ENCODE measurements around the gene S100A8. TPM values are rescaled to one million over a fixed set of nuclear protein-coding genes. Genes with fewer than 3 reads are reported as not detected.

The S100A8 gene
- total RNA-seq, 1 donor from 2014 or later: 266 TPM

DNA sequence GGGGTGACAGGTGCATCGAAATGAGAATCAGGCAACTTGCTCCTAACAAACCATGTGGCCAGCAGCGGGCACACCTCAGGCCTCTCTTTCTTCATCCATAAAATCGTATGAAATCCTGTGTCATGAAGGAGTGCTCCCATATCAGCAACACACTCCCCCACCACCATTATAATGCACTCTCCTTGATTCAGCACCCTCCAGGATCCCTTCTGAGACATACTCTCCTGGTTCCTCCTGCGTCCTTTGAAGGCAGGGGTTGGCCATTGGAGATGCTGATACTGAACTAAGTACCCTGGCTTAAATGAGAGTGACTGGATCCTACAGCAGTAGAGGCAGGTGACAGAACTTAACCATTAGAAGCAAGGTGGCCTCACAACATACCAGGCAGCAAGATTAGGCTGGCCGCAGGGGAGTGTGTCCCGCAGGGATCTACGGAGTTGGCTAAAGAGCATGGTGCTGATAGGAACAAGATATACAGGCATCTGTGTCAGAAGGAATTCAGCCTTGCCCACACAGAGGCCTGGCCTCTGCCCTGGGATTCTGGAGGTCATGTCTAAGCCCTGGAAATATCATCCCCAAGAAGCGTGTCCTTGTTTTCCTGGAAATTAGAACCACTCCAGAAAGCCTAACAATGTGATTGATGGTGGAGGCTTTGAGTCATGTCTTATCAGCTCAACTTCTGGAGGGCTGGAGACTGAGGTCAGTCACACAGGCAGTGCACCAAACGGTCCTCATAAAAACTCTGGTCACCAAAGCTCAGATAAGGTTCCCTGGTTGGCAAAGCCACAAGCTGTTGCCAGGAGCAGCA is 42.2 kb upstream of the S100A8 start:
- H3K9me3 ChIP-seq: no peaks in the 10 kb centered on the region
- DNase-seq (no peak), ATAC-seq (no peak)
- peaks cover 12% of the 10 kb centered on the region for H3K27me3 ChIP-seq
- TF ChIP-seq, protein P1, sequence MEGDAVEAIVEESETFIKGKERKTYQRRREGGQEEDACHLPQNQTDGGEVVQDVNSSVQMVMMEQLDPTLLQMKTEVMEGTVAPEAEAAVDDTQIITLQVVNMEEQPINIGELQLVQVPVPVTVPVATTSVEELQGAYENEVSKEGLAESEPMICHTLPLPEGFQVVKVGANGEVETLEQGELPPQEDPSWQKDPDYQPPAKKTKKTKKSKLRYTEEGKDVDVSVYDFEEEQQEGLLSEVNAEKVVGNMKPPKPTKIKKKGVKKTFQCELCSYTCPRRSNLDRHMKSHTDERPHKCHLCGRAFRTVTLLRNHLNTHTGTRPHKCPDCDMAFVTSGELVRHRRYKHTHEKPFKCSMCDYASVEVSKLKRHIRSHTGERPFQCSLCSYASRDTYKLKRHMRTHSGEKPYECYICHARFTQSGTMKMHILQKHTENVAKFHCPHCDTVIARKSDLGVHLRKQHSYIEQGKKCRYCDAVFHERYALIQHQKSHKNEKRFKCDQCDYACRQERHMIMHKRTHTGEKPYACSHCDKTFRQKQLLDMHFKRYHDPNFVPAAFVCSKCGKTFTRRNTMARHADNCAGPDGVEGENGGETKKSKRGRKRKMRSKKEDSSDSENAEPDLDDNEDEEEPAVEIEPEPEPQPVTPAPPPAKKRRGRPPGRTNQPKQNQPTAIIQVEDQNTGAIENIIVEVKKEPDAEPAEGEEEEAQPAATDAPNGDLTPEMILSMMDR (IDR thresholded peaks at IDR 0.05): no peak
- H3K36me3 ChIP-seq: no peaks in the 10 kb centered on the region
- H3K4me1 ChIP-seq: no peaks in the 10 kb centered on the region
- intact Hi-C loops (cut with DNase I): no loop called here
- no peak overlapping the region for H3K27ac ChIP-seq
- no peak overlapping the region for H3K4me3 ChIP-seq

DNA sequence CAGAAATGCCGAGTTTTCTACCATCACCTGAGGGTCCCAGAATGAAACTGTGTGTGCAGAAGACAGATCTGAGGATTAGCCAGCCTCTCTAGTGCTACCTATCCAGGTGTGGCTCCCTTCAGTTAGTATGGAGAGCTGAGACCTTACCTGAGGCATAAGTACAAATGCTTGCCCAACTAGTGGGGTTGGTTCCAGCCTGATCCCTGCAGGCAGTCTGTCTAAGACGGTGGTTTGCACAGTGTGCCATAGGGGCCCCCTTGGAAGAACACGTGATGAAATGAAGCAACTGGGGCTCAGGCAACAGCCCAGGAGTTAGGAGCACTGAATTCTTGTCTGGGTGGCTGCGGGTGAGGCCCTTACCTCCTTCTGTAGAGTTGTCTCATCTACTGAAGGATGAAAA is 41.1 kb upstream of the S100A8 start:
- Histone ChIP-seq H3K4me1 (no peaks in the 10 kb centered on the region), H3K9me3 (no peaks in the 10 kb centered on the region), H3K36me3 (no peaks in the 10 kb centered on the region), H3K4me3 (no peak overlapping the region), H3K27me3 (peaks cover 16% of the 10 kb centered on the region), H3K27ac (no peak overlapping the region)
- TF ChIP-seq, protein P1 (IDR thresholded peaks at IDR 0.05): no peak
- no peak for DNase-seq
- no peak for ATAC-seq
- intact Hi-C loops (cut with DNase I): no loop called here

DNA sequence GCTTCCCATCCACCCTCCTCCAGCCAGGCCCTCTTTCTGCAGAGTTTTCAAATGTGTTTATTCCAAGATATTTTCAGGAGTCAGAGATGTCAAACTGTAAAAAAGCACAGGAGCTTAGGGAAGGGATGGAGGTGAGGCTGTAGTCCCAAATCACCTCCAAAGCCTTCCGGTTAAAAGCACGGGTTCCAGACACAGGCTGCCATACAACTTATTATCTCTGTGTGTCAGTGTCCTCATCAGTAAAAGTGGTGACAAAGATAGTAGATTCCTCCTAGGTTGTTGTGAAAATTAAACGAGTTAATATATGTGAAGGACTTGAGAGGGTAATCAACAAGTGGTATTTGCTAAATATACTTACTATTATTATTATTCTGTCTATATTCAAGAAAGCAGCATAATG is 40.6 kb upstream of the S100A8 start:
- no peak for ATAC-seq
- DNase-seq: no peak
- H3K4me1 ChIP-seq: no peaks in the 10 kb centered on the region
- no peaks in the 10 kb centered on the region for H3K36me3 ChIP-seq
- H3K9me3 ChIP-seq: no peaks in the 10 kb centered on the region
- H3K27ac ChIP-seq: no peak overlapping the region
- intact Hi-C loops (cut with DNase I): no loop called here
- H3K4me3 ChIP-seq: no peak overlapping the region
- peaks cover 16% of the 10 kb centered on the region for H3K27me3 ChIP-seq
- TF ChIP-seq, protein P1 (IDR thresholded peaks at IDR 0.05): no peak

DNA sequence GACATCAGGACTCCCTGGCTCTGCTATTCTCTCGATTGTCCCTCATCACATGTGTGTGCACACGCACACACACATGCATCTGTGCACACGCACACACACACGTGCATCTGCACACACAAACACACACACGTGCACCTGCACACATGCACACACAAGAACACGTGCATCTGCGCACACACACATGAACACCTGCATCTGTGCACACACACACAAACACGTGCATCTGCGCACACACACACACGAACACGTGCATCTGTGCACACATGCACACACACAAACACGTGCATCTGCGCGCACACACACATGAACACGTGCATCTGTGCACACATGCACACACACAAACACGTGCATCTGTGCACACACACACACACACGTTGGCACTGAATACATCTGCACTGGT is 40.1 kb upstream of the S100A8 start:
- intact Hi-C loops (cut with DNase I): no loop called here
- no peak for ATAC-seq
- Histone ChIP-seq H3K4me3 (no peak overlapping the region), H3K9me3 (no peaks in the 10 kb centered on the region), H3K27me3 (peaks cover 16% of the 10 kb centered on the region), H3K36me3 (no peaks in the 10 kb centered on the region), H3K27ac (no peak overlapping the region), H3K4me1 (no peaks in the 10 kb centered on the region)
- DNase-seq: no peak
- TF ChIP-seq, protein P1 (IDR thresholded peaks at IDR 0.05): no peak

DNA sequence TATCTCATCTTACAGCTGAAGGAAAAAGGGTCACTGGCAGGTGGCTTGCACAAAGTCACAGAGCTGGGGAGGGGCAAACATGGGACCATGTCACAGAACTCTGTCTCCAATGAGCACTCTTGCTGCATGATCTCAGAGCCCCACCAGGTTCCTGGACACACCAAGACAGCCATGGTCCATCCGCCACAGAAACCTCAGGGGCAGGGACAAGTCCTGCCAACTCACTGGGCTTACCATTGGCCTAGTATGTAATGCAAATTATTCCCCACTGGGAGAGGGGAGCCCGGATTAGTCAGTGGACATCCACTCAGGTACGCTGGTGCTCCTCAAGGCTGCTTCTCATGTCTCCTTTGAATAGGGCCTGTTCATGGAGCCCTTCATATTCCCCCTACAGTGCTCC is 39.7 kb upstream of the S100A8 start:
- intact Hi-C loops (cut with DNase I): no loop called here
- H3K27me3 ChIP-seq: peaks cover 16% of the 10 kb centered on the region

More for the DNA sequence above, 39.7 kb upstream of the S100A8 start:
- TF ChIP-seq, protein P1 (IDR thresholded peaks at IDR 0.05): no peak
- Histone ChIP-seq H3K4me3 (no peak overlapping the region), H3K27ac (no peak overlapping the region), H3K4me1 (no peaks in the 10 kb centered on the region), H3K9me3 (no peaks in the 10 kb centered on the region), H3K36me3 (no peaks in the 10 kb centered on the region)
- no peak for ATAC-seq
- no peak for DNase-seq
